Measurements from ENCODE around the gene RNU5B-1.

GRCh38 chr15:65328506-65329287, 24.2 kb downstream of the RNU5B-1 start:
- TF ChIP-seq RBM39 (optimal IDR thresholded peaks at IDR 0.05; ENCODE audit: low read depth, low read length) (no peak), ESRRA (IDR thresholded peaks at IDR 0.05; ENCODE audit: borderline replicate concordance, low read depth) (no peak), MAX (CRISPR knock-in tag; IDR thresholded peaks at IDR 0.05) (no peak), POLR2A (conservative IDR thresholded peaks at IDR 0.05) (no peak), HOMEZ (CRISPR knock-in tag; IDR thresholded peaks at IDR 0.05) (no peak), MAFF (IDR thresholded peaks at IDR 0.05; ENCODE audit: low read length) (no peak), CTCF (IDR thresholded peaks at IDR 0.05 in 2 of 3, conservative IDR thresholded peaks at IDR 0.05 in 1 of 3; ENCODE audit: insufficient read depth in 2 of 3, low read depth in 1 of 3, low read length in 3 of 3) (no peak), NFXL1 (CRISPR knock-in tag; IDR thresholded peaks at IDR 0.05) (no peak)

Measured in K562 (cell line).